ENCODE data around the gene NSL1. TPM values are rescaled to one million over a fixed set of nuclear protein-coding genes. Genes with fewer than 3 reads are reported as not detected.
A peak's percentile ranks its signal among the peaks of the same experiment; 100 is the strongest.

NSL1 gene, protein sequence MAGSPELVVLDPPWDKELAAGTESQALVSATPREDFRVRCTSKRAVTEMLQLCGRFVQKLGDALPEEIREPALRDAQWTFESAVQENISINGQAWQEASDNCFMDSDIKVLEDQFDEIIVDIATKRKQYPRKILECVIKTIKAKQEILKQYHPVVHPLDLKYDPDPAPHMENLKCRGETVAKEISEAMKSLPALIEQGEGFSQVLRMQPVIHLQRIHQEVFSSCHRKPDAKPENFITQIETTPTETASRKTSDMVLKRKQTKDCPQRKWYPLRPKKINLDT
- 68.3 and 152 TPM in 2 replicates for total RNA-seq (2011; cell fraction: chromatin; rRNA removed; ENCODE audit: low replicate concordance)
- 51.7 and 54.7 TPM in 2 replicates for total RNA-seq (2011; cell fraction: nucleolus; rRNA removed)
- 109 and 198 TPM in 2 replicates for total RNA-seq (2011; cell fraction: nucleoplasm; rRNA removed)
- total RNA-seq (2014; rRNA removed) (52.7 and 56.0 TPM in 2 replicates), total RNA-seq (2014; rRNA removed; fragmentation: Illumina TruSeq; extraction: Trizol) (54.8 and 58.5 TPM in 2 replicates), total RNA-seq (2015; rRNA removed; fragmentation: Illumina TruSeq; extraction: Trizol) (51.9 and 53.5 TPM in 2 replicates), total RNA-seq (2021) (59.1 and 65.4 TPM in 2 replicates), polyA plus RNA-seq (2011; rRNA removed) (52.3 and 79.7 TPM in 2 replicates), polyA plus RNA-seq (2014; fragmentation: Illumina TruSeq; extraction: Trizol) (57.7 and 63.6 TPM in 2 replicates), polyA plus RNA-seq (2014; fragmentation: Nextera tagmentation; extraction: Ambion mirVana) (100 to 1,000 TPM in 1 of 2 experiments, 10 to 100 TPM in 1; 85.9 to 105 TPM), polyA plus RNA-seq (2014; rRNA removed) (74.0 and 108 TPM in 2 replicates), polyA minus RNA-seq (2011; rRNA and poly(A)+ RNA removed) (41.2 and 43.1 TPM in 2 replicates), Bru-seq, nascent RNA (percentile 92 among the genes with signal in this experiment), BruChase-seq, experiment 1, labeled RNA remaining after a 2-hour chase (percentile 95 among the genes with signal in this experiment), BruChase-seq, experiment 2, labeled RNA remaining after a 6-hour chase (percentile 94 among the genes with signal in this experiment)
- polyA plus RNA-seq (2011; cell fraction: cytosol; rRNA removed), result 41.6 and 68.1 TPM in 2 replicates
- 28.7 and 32.7 TPM in 2 replicates for polyA plus RNA-seq (2011; cell fraction: nucleus; rRNA removed)
- polyA plus RNA-seq (2012), result 42.5 and 47.5 TPM in 2 replicates
- polyA minus RNA-seq (2011; cell fraction: cytosol; rRNA and poly(A)+ RNA removed), result 23.0 and 28.3 TPM in 2 replicates
- polyA minus RNA-seq (2011; cell fraction: nucleus; rRNA and poly(A)+ RNA removed), result 43.8 and 74.5 TPM in 2 replicates
- long read RNA-seq, experiment 1, transcript NSL1-202 (6 exons, 2,317 nt), result major isoform, 71 of 110 reads
- long read RNA-seq, experiment 1, transcript NSL1-201 (5 exons, 722 nt), result minor isoform, 5 of 110 reads
- long read RNA-seq, experiment 1, transcript NSL1-206 (7 exons, 790 nt), result minor isoform, 6 of 110 reads
- long read RNA-seq, experiment 1, partial matches to known transcripts, result 6 of 110 reads
- long read RNA-seq, experiment 1, other reads (novel, unspliced or antisense), result 21 of 110 reads
- long read RNA-seq, experiment 2, transcript NSL1-202 (6 exons, 2,317 nt), result major isoform, 11 of 38 reads
- long read RNA-seq, experiment 2, partial matches to known transcripts, result 4 of 38 reads
- long read RNA-seq, experiment 2, other reads (novel, unspliced or antisense), result 17 of 38 reads
- long read RNA-seq, experiment 3, transcript NSL1-205 (3 exons, 685 nt), result minor isoform, 5 of 72 reads
- long read RNA-seq, experiment 3, transcript NSL1-202 (6 exons, 2,317 nt), result major isoform, 45 of 72 reads
- long read RNA-seq, experiment 3, partial matches to known transcripts, result 1 of 72 reads
- long read RNA-seq, experiment 3, other reads (novel, unspliced or antisense), result 10 of 72 reads

DNA sequence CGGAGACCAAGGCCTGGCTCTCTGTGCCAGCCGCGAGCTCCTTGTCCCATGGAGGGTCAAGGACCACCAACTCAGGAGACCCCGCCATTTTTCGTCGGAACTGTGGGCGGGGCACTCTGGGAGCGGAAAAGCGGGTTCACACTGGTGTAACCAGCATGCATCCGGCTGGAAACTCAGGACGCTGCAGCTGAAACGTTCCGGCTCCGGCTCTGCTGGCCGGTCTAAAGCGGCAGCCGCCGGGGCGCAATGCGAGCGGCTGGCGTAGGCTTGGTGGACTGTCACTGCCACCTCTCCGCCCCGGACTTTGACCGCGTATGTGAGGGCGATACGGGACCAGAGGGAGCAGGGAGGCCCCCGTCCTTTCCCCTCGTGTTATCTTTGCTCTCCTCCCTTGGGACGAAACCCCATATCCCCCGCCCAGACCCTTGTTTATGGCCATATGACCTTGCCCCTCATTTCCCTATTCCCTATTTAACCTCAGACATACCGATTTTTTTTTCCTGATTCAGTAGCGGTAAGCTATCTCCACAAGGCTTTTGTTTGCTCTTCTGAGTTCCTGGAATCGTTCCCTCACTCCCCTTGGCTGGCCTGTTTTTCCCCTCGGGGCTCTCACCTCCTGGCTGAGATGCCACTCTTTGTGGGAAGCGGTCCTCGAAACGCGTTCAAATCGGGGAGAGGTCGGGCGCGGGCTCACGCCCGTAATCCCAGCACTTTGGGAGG is at the start of gene NSL1, which contains the start of gene TATDN3:
NSL1 (minus strand) TSS at position 102 of the 720 bp plus-strand sequence; CDS start at position 88, 14 bp downstream.
TATDN3 (plus strand) TSS at position 219 of the 720 bp plus-strand sequence; CDS start at position 247, 28 bp downstream.
- Histone ChIP-seq H4K20me1 (replicated peaks; ENCODE audit: control insufficient read depth, insufficient read depth, low read length) (no peaks in the 10 kb centered on the region), H3K4me1 (replicated peaks in 1 of 2; ENCODE audit: control insufficient read depth in 2 of 2, insufficient read depth in 2 of 2, low read length in 2 of 2) (peaks cover 17 to 30% of the 10 kb centered on the region in 2 experiments), H3K9me3 (replicated peaks; ENCODE audit: control insufficient read depth, insufficient read depth, low read depth, low read length) (no peaks in the 10 kb centered on the region), H3K4me3 (peak within 1 kb of the TSS; percentile 72), H3K9me1 (ENCODE audit: control insufficient read depth, insufficient read depth, low read length) (no peaks in the 10 kb centered on the region), H3K9ac (ENCODE audit: insufficient read depth in 1 of 2, low read depth in 2 of 2, low read length in 2 of 2) (peak within 1 kb of the TSS; percentile 95 to 98), H3K4me2 (ENCODE audit: insufficient read depth, low read length) (peak within 1 kb of the TSS; percentile 89), H2AFZ (ENCODE audit: low read depth, low read length) (peak within 1 kb of the TSS; percentile 92), H3K27me3 (ENCODE audit: control insufficient read depth in 2 of 2, insufficient read depth in 2 of 2, low read length in 2 of 2) (no peaks in the 10 kb centered on the region), H3K27ac (ENCODE audit: extremely low read depth, low read depth, low read length) (peak within 1 kb of the TSS; percentile 92), H3K36me3 (ENCODE audit: control insufficient read depth, insufficient read depth, low read length) (peaks cover 23% of the 10 kb centered on the region), H3K79me2 (ENCODE audit: control insufficient read depth, insufficient read depth, low read length) (peaks cover 57% of the 10 kb centered on the region)
- BruUV-seq (replicated peaks), result TSS peak; percentile 77
- ChIA-PET CTCF (ENCODE audit: low intra/inter-chr PET ratio) (no interaction called here), POLR2A (interaction anchor here (0.6 to 5.4 kb wide), 12 partner anchors 9 to 183 kb away, joined by 3 to 23 read pairs (median 4); partner anchors contain the start of gene ATF3)
- ATAC-seq, result peak; percentile 84
- WGBS (ENCODE audit: insufficient coverage, low coverage, missing lambda C conversion rate), result 1% methylated on average over 46 of the region's 46 CpGs
- peak; percentile 46 for FAIRE-seq
- DNase-seq (ENCODE audit: extremely low read depth in 1 of 4, low spot score in 3 of 4), result peak; percentile 75 to 98 (median 80)
- in situ Hi-C loops (cut with MboI), result no loop called here
- intact Hi-C loops (cut with micrococcal nuclease), result loop anchor here (1.0 to 2.0 kb wide), 3 partner anchors 68 to 259 kb away; partner anchors contain the start of gene RPS6KC1
- TF ChIP-seq PCBP2 (IDR thresholded peaks at IDR 0.05; ENCODE audit: low read depth, low read length, poor library complexity, severe bottlenecking), result no peak
- no peak for TF ChIP-seq JUNB (CRISPR knock-in tag; conservative IDR thresholded peaks at IDR 0.05)
- TF ChIP-seq XRCC5 (IDR thresholded peaks at IDR 0.05; ENCODE audit: low read depth, low read length), result peak; percentile 98
- TF ChIP-seq SMARCB1 (IDR thresholded peaks at IDR 0.05; ENCODE audit: insufficient read length, low read depth), result no peak
- TF ChIP-seq, protein P1, sequence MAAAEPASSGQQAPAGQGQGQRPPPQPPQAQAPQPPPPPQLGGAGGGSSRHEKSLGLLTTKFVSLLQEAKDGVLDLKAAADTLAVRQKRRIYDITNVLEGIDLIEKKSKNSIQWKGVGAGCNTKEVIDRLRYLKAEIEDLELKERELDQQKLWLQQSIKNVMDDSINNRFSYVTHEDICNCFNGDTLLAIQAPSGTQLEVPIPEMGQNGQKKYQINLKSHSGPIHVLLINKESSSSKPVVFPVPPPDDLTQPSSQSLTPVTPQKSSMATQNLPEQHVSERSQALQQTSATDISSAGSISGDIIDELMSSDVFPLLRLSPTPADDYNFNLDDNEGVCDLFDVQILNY (CRISPR knock-in tag; IDR thresholded peaks at IDR 0.05), result no peak; the same call in 1 of the 2 replicates
- TF ChIP-seq, protein P2, sequence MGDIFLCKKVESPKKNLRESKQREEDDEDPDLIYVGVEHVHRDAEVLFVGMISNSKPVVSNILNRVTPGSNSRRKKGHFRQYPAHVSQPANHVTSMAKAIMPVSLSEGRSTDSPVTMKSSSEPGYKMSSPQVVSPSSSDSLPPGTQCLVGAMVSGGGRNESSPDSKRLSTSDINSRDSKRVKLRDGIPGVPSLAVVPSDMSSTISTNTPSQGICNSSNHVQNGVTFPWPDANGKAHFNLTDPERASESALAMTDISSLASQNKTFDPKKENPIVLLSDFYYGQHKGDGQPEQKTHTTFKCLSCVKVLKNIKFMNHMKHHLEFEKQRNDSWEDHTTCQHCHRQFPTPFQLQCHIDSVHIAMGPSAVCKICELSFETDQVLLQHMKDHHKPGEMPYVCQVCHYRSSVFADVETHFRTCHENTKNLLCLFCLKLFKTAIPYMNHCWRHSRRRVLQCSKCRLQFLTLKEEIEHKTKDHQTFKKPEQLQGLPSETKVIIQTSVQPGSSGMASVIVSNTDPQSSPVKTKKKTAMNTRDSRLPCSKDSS (IDR thresholded peaks at IDR 0.05; ENCODE audit: low read depth, partially characterized antibody), result no peak
- TF ChIP-seq TBP (optimal IDR thresholded peaks at IDR 0.05; ENCODE audit: low read depth, low read length), result peak; percentile 99
- no peak for TF ChIP-seq DNMT1 (IDR thresholded peaks at IDR 0.05)
- TF ChIP-seq ZNF699 (CRISPR knock-in tag; IDR thresholded peaks at IDR 0.05; ENCODE audit: insufficient replicate concordance), result no peak

Data from K562 (cell line).